NCI-H2227 treated with DMSO at 0.1 percent for 48 hours (cell line): ENCODE results near the gene SNAP25.

Source experiments
- DNase-seq: peaks from one replicate; lab custom pipeline; 2025; lab: John Stamatoyannopoulos, UW

SNAP25 gene

GRCh38 chr20:10332656-10333415 lies 114.2 kb downstream of the SNAP25 start:
- DNase-seq: no peak

DNA sequence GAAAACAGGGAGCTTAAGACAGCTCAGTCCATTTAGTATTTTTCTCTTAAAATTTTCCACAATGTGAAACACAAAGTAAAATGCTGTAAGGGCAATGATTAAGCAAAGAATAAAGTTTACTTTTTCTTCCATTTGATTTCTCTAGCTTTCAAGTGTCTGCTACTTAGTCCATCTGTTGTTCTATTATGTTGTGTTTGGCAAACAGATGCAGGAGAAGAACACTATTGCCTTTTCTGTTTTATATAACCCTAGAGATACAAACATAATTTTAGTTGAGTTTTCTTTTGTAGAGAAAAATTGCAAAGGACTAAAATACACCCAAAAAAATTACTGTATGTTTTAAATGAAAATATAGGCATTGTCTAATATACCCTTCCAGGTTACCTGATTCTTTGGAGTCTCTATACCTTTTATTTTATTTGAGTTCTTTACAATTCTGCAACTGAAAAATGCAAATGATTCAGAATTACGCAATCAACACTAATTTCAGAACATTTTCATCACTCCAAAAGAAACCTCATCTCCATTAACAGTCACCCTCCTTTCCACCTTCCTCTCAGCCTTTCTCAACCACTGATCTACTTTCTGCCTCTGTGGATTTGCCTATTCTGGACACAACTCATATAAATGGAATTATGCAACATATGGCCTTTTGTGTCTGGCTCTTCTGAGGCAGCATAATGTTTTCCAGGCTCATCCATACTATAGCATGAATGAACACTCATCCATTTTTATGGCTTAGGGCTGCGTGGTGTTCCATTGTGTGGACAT lies 118.5 kb downstream of the SNAP25 start:
- no peak for DNase-seq

- no peak for DNase-seq
Observed at GRCh38 chr20:10338426-10339180, 120.0 kb downstream of the SNAP25 start.

DNA sequence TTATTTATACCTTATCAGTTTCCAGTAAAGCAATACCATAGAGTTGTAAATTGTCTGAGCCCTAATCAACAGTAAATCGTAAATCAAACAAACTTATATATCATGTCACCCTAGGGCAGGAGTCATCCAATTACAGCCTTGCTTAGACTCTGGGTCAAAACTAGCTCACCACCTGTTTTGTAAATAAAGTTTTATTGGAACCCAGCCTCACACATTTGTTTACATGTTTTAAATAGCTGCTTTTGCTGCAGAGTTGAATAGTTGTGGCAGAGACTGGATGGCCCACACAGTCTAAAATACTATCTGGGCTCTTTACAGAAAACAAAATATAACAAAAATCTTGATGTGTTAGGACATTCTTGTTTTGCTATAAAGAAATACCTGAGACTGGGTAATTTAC lies 121.0 kb downstream of the SNAP25 start:
- no peak for DNase-seq

DNA sequence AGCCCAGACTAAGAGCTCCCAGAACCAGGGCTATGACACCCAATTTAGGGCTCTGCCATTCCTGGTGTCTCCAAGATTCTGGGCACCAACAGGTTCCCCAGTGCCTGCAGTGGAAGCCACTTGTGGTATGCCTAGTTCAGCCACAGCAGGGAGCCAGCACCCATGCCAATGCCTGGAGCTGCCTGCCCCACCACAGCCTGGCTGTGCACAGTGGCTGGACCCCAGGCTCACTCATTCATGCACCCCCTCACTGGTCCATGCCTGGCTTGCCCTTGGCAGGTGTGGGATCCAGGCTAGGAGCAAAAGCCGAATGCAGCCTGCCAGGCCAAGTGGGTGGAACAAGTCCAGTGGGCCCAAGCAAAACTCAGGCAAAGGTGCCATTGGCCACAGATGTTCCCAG lies 123.5 kb downstream of the SNAP25 start:
- no peak for DNase-seq

GRCh38 chr20:10344953-10345352 lies 126.3 kb downstream of the SNAP25 start:
- DNase-seq: no peak

DNA sequence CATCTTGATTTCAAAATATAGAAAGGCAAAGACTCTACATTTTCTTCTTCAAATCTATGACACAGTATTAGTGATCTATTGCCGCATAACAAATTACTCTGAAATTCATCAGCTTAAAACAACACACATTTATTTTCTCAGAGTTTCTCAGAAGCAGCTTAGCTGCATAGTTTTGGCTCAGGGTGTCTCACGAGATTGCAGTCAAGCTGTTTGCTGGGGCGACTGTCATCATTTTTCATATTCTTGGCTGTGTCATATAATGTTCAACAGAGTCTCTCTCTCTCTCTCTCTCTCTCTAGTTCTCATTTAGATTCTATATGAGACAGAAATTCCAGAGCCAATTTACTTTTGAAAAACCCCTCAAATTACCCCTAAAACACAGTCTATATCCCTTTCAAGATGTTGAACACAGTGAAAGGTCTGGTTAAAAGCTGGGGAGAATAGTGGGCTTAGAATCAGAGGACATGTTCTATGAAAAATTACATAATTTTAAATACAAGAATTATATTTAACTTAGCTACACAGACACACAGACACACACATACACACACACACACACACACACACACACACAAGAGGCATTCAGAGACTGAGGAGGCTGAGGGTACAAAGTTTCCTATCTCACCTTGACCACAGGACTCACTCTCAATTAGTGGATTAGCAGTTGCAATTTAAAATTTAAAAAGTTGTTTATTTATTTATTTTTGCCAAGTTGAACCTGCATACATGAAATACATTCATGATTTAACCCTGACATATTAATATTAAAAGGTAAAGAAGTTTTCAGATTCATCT lies 128.7 kb downstream of the SNAP25 start:
- no peak for DNase-seq

DNA sequence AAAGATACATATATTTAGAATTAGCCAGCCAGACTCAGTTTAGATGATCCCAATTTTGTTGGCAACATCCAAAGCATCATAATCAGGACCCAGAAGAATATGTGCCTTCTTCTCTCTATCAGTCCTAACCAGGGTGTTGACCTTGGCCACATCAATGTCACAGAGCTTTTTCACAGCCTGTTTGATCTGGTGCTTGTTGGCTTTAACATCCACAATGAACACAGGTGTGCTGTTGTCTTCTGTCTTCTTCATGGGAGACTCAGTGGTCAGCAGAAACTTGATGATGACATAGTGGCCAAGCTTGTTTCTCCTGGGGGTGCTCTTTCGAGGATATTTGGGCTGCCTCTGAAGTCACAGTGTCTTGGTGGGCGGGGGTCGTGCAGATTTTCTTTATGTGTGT lies 130.5 kb downstream of the SNAP25 start:
- no peak for DNase-seq

DNA sequence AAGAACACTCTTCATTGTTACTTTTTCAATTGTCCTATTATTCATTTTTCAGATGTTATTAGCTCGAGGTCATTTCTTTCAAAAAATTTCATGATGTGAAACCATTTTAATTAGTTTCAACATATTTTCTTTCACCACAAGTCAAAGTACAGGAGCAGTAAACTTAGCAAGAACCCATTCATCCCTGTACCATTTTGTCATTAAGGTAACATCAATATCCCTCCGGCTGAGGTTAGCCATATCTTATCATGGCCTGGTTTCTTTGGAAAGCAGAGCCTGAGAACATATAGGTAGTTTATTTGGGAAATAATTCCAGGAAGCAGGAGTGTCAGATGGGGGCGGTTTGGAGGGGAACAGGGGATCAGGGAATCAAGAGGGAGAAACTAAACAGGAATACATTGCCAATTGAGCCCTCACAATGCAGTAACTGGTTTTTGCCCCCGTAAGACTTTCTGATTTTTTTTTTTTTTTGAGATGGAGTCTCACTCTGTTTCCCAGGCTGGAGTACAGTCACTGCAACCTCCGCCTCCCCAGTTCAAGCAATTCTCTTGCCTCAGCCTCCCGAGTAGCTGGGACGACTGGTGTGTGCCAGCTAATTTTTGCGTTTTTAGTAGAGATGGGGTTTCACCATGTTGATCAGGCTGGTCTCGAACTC lies 131.7 kb downstream of the SNAP25 start:
- DNase-seq: no peak

- DNase-seq: peak; percentile 47
Observed at GRCh38 chr20:10352934-10353824, 134.5 kb downstream of the SNAP25 start.

- no peak for DNase-seq
Observed at GRCh38 chr20:10356628-10357027, 138.0 kb downstream of the SNAP25 start.
